ENCODE data around the gene PNPO.

PNPO gene

DNA sequence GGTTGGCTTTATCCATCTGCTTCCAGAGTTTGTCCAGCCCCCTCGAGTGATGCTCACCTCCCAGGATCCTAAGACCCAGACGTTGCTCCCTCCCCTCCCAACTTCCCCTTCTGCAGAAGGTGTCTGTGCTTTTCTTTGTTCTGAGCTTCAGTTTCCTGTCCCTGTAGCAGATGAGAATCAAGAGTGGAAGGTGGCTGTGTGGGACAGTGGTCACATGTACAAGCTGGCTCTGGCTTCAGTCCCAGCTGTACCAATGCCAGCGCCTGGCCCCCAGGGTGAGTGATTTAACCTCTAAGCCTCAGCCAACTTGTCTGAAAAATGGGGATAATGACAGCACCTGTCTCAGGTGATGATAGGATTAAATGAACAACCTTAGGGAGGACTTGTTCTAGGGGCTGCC lies 8.6 kb downstream of the PNPO start:
- no peak for DNase-seq (ENCODE audit: low read depth)

GRCh38 chr17:47950448-47950847 lies 9.1 kb downstream of the PNPO start:
- no peak for DNase-seq (ENCODE audit: low read depth)

DNA sequence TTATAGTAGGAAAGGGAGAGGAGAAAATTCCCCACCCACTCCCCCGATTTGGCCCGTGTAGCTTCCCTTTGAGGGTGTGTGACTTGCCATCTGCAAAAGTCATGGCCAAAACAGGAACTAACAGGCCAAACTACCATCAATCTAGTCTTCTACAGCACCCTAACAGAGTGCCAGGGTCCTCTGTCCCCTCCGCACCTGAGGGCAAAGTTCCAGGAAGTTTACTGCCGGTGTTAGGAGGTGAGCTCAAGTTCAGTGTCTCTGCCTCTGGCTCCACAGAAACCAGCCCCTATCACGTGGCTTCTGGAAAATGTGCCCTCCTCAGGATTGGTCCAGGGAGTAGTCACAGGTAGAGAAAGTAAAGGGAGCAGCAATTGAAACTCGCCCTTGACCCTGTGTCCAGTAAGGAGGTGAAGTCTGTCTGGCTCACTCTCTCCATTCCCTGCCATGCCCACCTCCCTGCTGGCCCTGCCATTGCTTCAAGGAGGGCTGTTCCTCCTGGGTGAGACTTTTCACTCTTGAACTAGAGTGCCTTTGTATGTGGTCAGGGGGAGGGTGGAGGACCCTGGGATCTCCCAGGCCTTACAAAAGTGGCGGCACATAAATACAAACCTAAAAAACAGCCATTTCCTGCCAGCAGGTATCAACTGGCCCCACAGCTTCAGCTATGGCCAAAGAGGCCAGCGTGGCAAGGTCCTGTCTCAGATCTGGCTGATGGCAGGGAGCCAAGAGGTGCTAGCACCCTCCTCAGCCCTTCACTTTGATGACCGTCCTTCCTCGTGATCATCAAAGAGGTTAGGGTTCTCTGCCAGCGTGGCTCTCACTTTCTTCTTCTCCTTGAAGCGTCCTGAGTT lies 11.0 kb downstream of the PNPO start:
- no peak for DNase-seq (ENCODE audit: low read depth)

GRCh38 chr17:47953909-47954308 lies 12.5 kb downstream of the PNPO start:
- no peak for DNase-seq (ENCODE audit: low read depth)

DNA sequence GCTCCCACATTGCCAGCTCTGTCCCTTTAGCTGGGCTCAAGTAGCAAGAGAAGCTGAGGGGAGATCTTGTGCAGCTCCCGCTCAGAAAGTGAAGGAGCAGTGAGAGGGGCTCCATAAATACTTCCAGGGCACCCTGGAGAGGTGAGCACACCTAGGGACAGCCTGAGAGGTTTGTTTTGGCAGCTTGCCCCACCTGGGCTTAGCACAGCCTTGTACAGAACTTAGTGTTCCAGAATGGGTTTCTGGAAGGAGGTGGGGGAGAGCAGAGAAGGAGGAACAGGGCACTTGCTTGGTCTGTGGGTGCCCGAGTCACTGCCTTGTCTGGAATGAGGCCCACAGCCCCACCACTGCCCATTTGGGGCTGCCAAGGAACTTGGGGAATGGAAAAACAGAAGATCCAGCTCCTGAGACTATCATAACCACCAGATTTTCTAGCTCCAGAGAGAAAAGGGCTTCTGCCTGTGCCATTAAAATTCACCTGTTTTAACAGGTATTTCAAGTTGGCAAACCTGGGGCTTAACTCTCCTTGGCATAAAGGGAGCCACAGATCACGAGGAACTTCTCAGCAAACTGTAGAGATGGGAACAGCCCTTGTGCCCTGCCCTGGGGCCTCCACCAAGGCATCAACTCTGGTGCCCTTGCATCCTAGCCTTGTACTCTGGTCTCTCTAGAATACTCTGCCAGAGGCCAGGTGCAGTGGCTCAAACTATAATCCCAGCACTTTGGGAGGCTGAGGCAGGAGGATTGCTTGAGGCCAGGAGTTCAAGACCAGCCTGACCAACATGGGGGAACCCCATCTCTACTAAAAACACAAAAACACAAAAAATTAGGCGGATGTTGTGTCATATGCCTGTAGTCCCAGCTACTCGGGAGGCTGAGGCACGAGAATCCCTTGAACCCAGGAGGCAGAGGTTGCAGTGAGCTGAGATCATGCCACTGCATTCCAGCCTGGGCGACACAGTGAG lies 14.4 kb downstream of the PNPO start:
- no peak for DNase-seq (ENCODE audit: low read depth)

DNA sequence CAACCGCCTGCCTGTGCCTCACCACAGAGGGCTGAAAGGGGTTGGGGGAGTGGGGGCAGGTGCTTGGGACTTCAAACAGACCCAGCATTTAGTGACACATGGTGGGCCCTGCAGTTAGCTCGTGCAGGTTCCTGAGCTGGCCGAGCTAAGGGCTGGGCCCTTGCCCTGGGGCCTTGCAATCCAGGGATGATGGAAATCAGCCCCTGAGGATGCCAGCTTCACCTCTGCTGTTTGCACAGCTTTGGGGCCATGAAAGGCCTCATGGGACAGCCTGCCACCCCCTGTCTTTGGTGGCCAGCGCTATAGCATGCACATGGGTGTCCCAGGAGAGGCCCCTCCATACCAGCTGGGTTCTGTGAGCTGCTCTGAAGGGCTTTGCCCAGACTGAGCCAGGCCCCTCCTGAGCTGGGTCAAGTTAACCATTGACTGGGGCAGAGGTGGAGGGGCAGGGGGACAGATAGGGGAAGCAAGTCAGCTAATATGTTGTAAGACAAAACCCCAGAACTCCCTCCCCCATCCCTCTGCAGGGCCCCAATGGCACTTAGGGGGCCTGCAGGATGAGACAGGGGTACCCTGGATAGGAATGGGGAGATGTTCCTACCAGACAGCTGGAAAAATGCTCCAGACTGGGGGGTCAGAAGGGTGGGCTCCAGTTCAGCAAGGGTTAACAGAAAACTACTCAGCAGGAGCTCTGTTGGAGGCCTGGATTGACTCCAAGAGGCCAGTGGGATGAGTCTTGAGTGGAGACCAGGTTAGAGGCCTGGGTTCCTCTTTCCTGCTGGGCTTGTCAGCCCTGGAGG lies 15.6 kb downstream of the PNPO start:
- DNase-seq (ENCODE audit: low read depth): no peak

DNA sequence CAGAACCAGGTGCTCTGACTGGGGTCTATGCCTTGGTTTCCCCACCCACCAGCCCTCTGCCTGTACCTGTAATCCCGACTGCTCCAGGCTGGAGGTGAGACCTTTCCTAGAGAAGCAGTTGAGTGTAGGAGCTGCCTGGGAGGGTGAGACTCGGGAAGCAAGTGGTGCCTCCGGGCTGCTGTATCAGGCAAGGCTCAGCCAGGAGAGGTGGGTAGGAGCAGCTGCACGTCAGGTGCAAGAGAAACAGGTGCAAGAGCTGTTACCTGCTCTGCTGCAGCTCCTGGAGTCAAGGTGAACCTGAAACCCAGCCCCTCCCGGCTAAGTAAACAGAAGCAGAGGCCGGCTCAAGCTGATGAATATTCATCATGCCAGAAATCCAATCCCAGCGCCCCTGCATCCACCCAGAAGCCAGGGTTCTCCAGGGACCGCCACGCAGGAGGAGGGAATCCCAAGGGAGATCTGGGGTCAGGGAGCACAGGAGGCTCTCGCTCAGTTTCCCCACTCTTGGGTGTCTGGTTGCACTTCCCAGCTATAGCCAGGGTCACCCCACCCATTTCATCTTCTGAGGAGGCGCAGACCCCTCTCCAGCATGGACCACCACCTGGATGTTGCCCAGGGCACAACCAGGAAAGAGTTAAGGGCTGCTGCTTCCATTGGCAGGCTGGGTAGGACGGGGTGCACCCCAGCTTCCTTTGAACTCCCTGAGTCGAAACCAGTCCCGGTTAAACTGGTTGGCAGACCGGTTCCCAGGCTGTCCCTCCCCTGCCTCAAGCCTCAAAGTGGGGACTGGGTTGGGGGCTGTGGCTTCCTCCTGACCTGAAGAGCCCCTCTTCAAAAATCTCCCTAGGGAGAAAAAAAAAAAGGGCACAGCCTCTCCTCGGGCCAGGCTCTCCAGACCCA lies 16.5 kb downstream of the PNPO start, which contains the start of gene PRR15L:
Gene PRR15L, minus strand, starts transcription at position 293 of the 900 bp plus-strand sequence. CDS start 4,649 bp downstream, outside the sequence.
- no peak for DNase-seq (ENCODE audit: low read depth)

DNA sequence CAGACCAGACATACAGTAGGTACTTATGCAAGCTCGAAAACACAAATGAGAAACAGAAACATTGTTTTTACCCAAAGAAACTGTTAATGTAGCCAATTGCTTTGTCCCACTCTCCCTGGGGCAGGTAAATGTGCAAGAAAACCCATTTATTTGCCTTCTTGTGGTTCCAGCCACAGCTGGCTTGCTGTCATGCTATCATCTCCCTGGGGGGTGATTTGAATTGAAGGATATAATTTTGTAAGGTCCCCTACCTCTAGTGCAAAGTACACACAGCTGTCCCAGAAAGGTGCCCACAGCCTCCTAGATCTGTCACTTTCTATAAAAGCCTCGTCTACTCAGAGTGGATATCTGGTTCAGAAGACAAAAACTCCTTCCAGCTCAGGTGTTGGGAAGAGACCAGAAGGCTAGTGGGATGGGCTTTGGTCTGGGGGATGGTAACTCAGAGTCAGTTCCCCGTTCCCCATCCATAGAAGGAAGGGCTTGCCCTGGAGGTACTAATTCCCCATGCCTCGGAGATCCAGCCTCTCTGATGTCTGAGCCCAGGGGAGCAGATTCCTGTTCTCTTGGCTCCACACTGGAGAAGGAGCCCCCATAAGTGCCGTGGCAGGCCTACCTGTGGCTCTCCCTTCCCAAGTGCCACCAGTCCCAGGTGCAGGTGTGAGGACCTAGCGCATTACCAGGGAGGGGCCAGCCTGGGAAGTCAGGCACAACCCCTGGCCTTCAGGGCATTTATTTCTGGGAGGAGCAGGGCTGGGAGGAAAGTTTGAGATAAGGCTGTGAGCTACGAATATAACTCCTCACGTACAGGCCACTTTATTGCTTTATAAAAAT lies 18.7 kb downstream of the PNPO start:
- no peak for DNase-seq (ENCODE audit: low read depth)

DNA sequence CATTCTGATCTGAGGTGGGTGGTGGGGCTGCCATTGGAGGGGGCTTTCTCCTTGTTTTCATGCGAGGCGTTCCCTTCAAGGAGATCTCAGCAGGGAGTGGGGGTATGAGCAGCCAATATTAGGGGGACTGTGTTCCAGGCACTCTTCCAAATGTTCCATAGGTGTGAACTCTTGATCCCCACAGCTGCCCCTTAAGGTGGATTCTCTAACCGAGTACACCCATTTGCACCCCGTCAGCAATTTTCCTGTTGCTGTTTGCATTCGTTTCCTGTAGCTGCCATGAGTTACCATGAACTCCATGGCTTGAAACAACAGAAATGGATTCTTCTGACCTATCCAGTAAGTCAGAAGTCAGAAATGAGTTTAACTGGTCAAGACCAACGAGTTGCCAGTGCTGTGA lies 20.0 kb downstream of the PNPO start:
- DNase-seq (ENCODE audit: low read depth): no peak

GRCh38 chr17:47962901-47963300 lies 21.5 kb downstream of the PNPO start:
- no peak for DNase-seq (ENCODE audit: low read depth)

GRCh38 chr17:47964856-47965255 lies 23.5 kb downstream of the PNPO start:
- no peak for DNase-seq (ENCODE audit: low read depth)

DNA sequence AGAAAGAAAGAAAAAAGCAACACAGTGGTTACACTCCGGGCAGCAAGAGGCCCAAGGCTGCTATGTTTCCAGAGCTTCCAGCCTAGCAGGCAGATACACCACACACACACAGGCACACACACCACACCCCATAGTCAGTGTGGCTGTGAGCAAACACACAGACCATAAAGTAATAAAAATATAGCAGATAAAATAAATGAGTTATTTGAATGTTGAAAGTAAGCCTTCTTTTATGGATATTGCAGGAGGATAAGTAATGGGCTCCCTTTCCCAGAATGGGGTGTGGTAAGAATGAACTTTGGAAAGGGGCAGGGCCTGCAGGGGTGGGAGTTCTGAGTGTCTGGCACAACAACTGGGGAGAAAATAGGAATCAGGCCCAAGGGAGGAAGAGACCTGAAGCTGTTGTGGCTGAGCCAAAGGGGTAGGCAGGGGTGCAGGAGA lies 24.7 kb downstream of the PNPO start:
- no peak for DNase-seq (ENCODE audit: low read depth)

DNA sequence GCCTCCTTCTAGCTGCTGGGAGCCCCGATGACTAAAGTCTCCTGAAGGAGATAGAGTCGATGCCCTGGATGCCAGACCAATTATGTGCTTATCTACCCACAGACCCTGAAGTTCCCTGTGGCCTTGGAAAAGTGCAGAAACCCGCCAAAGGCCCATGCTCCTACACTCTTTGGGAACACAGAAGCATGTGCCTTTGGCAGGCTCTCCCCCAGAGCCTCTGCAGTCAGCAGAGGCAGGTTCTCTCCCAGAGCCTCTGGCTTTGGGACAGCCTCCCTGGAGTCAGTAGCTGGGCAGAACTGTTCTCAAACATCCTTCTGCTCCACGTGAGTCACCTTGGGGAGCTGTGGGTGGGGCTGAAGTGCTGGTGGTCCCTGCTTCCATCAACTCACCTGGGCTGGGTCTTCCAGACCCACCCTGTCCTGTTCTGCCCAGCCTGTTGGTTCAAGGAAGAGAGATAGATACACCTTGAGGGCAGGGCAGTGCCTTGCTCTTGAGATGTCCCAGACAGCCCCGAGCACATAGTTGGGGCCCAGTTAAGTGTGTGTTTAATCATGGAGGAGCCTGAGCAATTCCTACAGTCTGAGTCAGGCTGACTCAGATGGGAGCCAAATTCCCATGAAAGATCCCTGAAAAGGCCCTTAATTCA lies 26.4 kb downstream of the PNPO start:
- no peak for DNase-seq (ENCODE audit: low read depth)

DNA sequence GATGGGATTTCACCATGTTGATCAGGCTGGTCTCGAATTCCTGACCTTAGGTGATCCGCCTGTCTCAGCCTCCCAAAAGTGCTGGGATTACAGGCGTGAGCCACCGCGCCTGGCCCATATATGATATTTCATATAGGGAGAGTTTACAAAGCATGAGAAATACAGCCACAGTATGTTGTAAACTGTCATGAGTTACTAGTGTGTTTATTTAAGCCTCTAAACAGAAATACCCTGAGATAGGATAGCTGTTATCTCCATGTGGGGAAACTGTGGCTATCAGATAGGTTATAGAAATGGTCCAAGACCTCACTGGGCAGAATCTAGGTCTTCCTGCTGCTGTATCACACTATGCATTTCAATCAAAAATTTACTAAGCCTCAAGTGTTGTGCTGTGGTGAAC lies 27.5 kb downstream of the PNPO start:
- DNase-seq (ENCODE audit: low read depth): no peak

GRCh38 chr17:47969930-47970724 lies 28.8 kb downstream of the PNPO start:
- DNase-seq (ENCODE audit: low read depth): no peak

DNA sequence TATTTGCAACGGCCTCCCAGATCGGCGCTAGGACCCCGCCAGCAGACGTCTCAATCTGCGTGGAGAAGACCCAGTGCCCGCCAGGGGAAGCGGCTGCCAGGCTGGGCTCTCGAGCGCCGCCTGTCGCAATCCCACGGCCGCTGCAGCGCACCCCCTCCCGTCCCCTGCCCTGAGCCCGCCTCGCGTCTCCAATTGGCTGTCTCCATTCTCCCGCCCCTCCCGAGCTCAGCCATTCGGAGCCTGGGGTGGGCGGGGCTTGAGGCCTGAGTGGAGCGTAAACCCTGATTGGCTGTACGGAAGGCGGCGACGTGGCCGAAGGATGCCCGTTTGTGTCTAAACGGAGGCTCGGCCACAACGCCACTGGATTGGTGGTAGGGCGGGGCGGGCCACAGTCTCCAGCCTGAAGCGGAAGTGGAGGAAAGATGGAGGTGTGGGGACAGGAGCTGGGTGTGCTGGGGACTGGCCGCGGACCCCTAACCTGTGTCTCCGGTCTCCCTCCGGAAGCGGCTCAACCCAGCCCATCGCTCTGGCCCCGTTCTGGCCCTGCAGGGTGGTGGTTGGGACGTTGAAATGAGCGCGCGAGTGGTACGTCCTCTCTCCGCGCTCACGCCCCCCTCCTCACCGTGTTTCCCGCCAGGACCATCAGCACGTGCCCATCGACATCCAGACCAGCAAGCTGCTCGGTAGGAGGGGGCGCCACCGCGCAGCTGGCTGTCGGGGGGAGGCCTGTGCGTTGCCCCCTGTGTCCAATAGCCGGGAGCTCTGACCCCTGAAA lies 29.5 kb downstream of the PNPO start, which contains the start of gene CDK5RAP3:
Gene CDK5RAP3, plus strand, starts transcription at position 389 of the 775 bp plus-strand sequence. Its CDS starts 34 bp downstream, at position 423.
- DNase-seq (ENCODE audit: low read depth): peak; percentile 99

DNA sequence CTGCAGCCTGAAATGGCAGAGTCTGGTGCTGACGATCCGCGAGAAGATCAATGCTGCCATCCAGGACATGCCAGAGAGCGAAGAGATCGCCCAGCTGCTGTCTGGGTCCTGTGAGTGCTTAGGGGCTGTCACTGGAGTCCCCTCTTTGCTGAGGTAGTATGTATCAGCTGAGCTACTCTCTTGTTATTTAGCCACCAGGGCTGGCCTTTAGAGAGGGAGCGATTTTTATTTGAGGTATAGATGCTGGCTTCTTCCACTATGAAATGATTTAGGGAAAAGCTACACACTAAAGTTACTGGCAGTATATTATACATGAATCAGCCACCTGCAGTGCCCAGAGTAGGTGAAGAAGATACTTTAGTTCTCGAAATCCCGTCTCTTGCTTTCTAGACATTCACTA lies 32.2 kb downstream of the PNPO start:
- DNase-seq (ENCODE audit: low read depth): no peak

All from activated T-cell treated with anti-CD3 and anti-CD28 coated beads for 24 hours (primary cell).